H1 (cell line): ENCODE measurements around the gene ARAP3. TPM values are rescaled to one million over a fixed set of nuclear protein-coding genes. Genes with fewer than 3 reads are reported as not detected.

Source experiments
- CTCF ChIA-PET: fragments of 300-600 bp; sonication (Branson Sonifier 250); formaldehyde crosslinking; loops from one replicate; lab custom pipeline; 2021; ENCODE audit not compliant: partially characterized antibody; lab: Charles Lee
- POLR2A ChIA-PET: fragments of 300-600 bp; sonication (Branson Sonifier 250); formaldehyde crosslinking; loops from one replicate; lab custom pipeline; 2021; ENCODE audit warnings: inconsistent platforms; ENCODE audit not compliant: partially characterized antibody; lab: Charles Lee
- DNase-seq, 2 experiments: peaks; one replicate each; pipeline versions ENCODE4 v3.0.0 to v3.0.0-alpha.2; 2010 to 2022; ENCODE audit warnings: low spot score in 2 of 2, low read depth in 1 of 2, mixed read lengths in 1 of 2
- FAIRE-seq: peaks from 2 replicates; lab custom pipeline; 2011; peaks lifted over from hg19 to GRCh38; lab: Jason Lieb, UNC
- H2AFZ ChIP-seq: 2 replicates; pipeline ENCODE4 v1.8.1; 2012; ENCODE audit warnings: low read length, inconsistent platforms
- H2AK5ac ChIP-seq: 2 replicates; pipeline ENCODE4 v1.6.1; 2013; ENCODE audit warnings: low read depth, low read length
- H2BK120ac ChIP-seq: replicated peaks from 2 replicates; pipeline ENCODE3; 2013; ENCODE audit warnings: low read depth, low read length, inconsistent platforms
- H2BK12ac ChIP-seq: 2 replicates; pipeline ENCODE4 v1.6.1; 2013; ENCODE audit warnings: low read depth, low read length
- H2BK15ac ChIP-seq: 2 replicates; pipeline ENCODE4 v1.6.1; 2013; ENCODE audit warnings: low read length
- H2BK20ac ChIP-seq: 2 replicates; pipeline ENCODE4 v1.6.1; 2013; ENCODE audit warnings: low read length
- H2BK5ac ChIP-seq: 2 replicates; pipeline ENCODE4 v1.6.1; 2013; ENCODE audit warnings: low read depth, low read length
- H3K14ac ChIP-seq: 2 replicates; pipeline ENCODE4 v1.6.1; 2013; ENCODE audit warnings: inconsistent platforms; ENCODE audit not compliant: insufficient read length
- H3K18ac ChIP-seq: 2 replicates; pipeline ENCODE4 v1.6.1; 2013; ENCODE audit warnings: low read length; ENCODE audit errors: extremely low read depth
- H3K23ac ChIP-seq: 2 replicates; pipeline ENCODE4 v1.6.1; 2013; ENCODE audit warnings: inconsistent platforms; ENCODE audit not compliant: insufficient read length
- H3K23me2 ChIP-seq: 2 replicates; pipeline ENCODE4 v1.6.1; 2013; ENCODE audit warnings: low read depth, low read length
- H3K27ac ChIP-seq: 2 replicates; pipeline ENCODE4 v1.6.1; 2011; ENCODE audit warnings: low read depth, low read length, inconsistent platforms
- H3K27me3 ChIP-seq, 4 experiments: replicated peaks in 1 of 4; 1 replicate in 1 of 4; 2 replicates in 3 of 4; pipeline versions ENCODE4 v1.6.1 to v1.8.1; 2011 to 2013; ENCODE audit warnings: low read length in 3 of 4, mild to moderate bottlenecking in 3 of 4, inconsistent platforms in 2 of 4, mixed read lengths in 2 of 4, moderate library complexity in 1 of 4; ENCODE audit not compliant: control insufficient read depth in 3 of 4, insufficient read depth in 3 of 4; ENCODE audit errors: extremely low read depth in 1 of 4
- H3K36me3 ChIP-seq, 4 experiments: 2 replicates each; pipeline versions ENCODE4 v1.6.1 to v1.8.1; 2011 to 2013; ENCODE audit warnings: mild to moderate bottlenecking in 4 of 4, low read length in 3 of 4, moderate library complexity in 2 of 4, control low read depth in 1 of 4, inconsistent platforms in 1 of 4; ENCODE audit not compliant: insufficient read depth in 4 of 4, control insufficient read depth in 2 of 4
- H3K4ac ChIP-seq: replicated peaks from 2 replicates; pipeline ENCODE3; 2013; ENCODE audit warnings: low read length, low read depth, mixed read lengths, inconsistent platforms; ENCODE audit not compliant: insufficient read length
- H3K4me1 ChIP-seq, 4 experiments: replicated peaks in 1 of 4; 1 replicate in 1 of 4; 2 replicates in 3 of 4; pipeline versions ENCODE4 v1.6.1 to v1.8.1; 2011 to 2013; ENCODE audit warnings: low read length in 3 of 4, inconsistent platforms in 2 of 4, mixed read lengths in 1 of 4; ENCODE audit not compliant: insufficient read depth in 4 of 4, control insufficient read depth in 3 of 4
- H3K4me2 ChIP-seq, 2 experiments: 2 replicates each; pipeline versions ENCODE4 v1.6.1 to v1.8.1; 2011 to 2013; ENCODE audit warnings: low read depth in 2 of 2, low read length in 2 of 2, control low read depth in 1 of 2, inconsistent platforms in 1 of 2, mild to moderate bottlenecking in 1 of 2; ENCODE audit not compliant: insufficient read depth in 1 of 2
- H3K4me3 ChIP-seq, 4 experiments: fragments of 200-600, 300-600 bp in 1 of 4; sonication (generic), shearing (Covaris generic), sonication (Bioruptor Twin) in 1 of 4; 2 replicates each; pipeline versions ENCODE4 v1.5.1 to v1.8.1; 2011 to 2016; ENCODE audit warnings: low read length in 4 of 4, low read depth in 3 of 4, control low read depth in 2 of 4, inconsistent platforms in 2 of 4, mild to moderate bottlenecking in 2 of 4, mixed read lengths in 1 of 4, moderate library complexity in 1 of 4; ENCODE audit not compliant: insufficient read depth in 2 of 4; ENCODE audit errors: extremely low read depth in 1 of 4
- H3K56ac ChIP-seq: replicated peaks from 2 replicates; pipeline ENCODE3; 2013; ENCODE audit warnings: low read depth, mild to moderate bottlenecking, mixed read lengths, low read length, inconsistent platforms; ENCODE audit not compliant: insufficient read length
- H3K79me1 ChIP-seq: 2 replicates; pipeline ENCODE4 v1.6.1; 2013; ENCODE audit warnings: low read depth, low read length, control low read depth
- H3K79me2 ChIP-seq, 2 experiments: 2 replicates each; pipeline versions ENCODE4 v1.6.1 to v1.8.1; 2012 to 2013; ENCODE audit warnings: low read length in 2 of 2, mild to moderate bottlenecking in 2 of 2, inconsistent platforms in 1 of 2; ENCODE audit not compliant: insufficient read depth in 2 of 2, control insufficient read depth in 1 of 2
- H3K9ac ChIP-seq, 4 experiments: replicated peaks in 1 of 4; 1 replicate in 1 of 4; 2 replicates in 3 of 4; pipeline versions ENCODE4 v1.6.1 to v1.8.1; 2011 to 2013; ENCODE audit warnings: low read depth in 3 of 4, low read length in 3 of 4, control low read depth in 2 of 4, mild to moderate bottlenecking in 2 of 4, moderate library complexity in 2 of 4, inconsistent platforms in 1 of 4; ENCODE audit errors: extremely low read depth in 1 of 4
- H3K9me3 ChIP-seq, 2 experiments: 2 replicates each; pipeline versions ENCODE4 v1.6.1 to v1.8.1; 2012 to 2013; ENCODE audit warnings: mild to moderate bottlenecking in 2 of 2, moderate library complexity in 2 of 2, control low read depth in 1 of 2, inconsistent platforms in 1 of 2, low read depth in 1 of 2, low read length in 1 of 2, mixed read lengths in 1 of 2; ENCODE audit not compliant: insufficient read depth in 2 of 2
- H4K20me1 ChIP-seq, 2 experiments: replicated peaks in 1 of 2; 2 replicates each; pipeline versions ENCODE3 to v1.8.1; 2011 to 2013; ENCODE audit warnings: inconsistent platforms in 2 of 2, low read length in 2 of 2, mild to moderate bottlenecking in 1 of 2; ENCODE audit not compliant: insufficient read depth in 2 of 2, control insufficient read depth in 1 of 2
- H4K5ac ChIP-seq: 2 replicates; pipeline ENCODE4 v1.6.1; 2013; ENCODE audit warnings: low read length, low read depth, mixed read lengths, inconsistent platforms; ENCODE audit not compliant: insufficient read length
- H4K8ac ChIP-seq: 2 replicates; pipeline ENCODE4 v1.8.0; 2013; ENCODE audit warnings: mild to moderate bottlenecking, moderate library complexity, low read length, inconsistent platforms; ENCODE audit not compliant: insufficient read depth; ENCODE audit errors: extremely low read depth
- H4K91ac ChIP-seq: replicated peaks from 2 replicates; pipeline ENCODE3; 2013; ENCODE audit warnings: low read length, mixed read lengths, inconsistent platforms; ENCODE audit not compliant: insufficient read length
- BACH1 ChIP-seq: IDR thresholded peaks from 2 replicates; pipeline ENCODE4 v1.6.1; 2012; ENCODE audit warnings: low read length, improper control_type of control experiment
- JUN ChIP-seq: IDR thresholded peaks from 2 replicates; pipeline ENCODE4 v1.6.1; 2011; ENCODE audit warnings: low read depth, mild to moderate bottlenecking, improper control_type of control experiment, low read length
- PHF8 ChIP-seq: fragments of 200-600 bp; sonication (generic); conservative IDR thresholded peaks from 2 replicates; pipeline ENCODE4 v1.7.1; 2012; ENCODE audit warnings: low read depth, mild to moderate bottlenecking, inconsistent platforms, low read length, moderate library complexity
- TAF7 ChIP-seq: optimal IDR thresholded peaks from 2 replicates; pipeline ENCODE3; 2011; ENCODE audit warnings: low read depth, mild to moderate bottlenecking, inconsistent platforms, low read length, moderate library complexity, borderline replicate concordance
- polyA plus RNA-seq, 7 experiments: library from polyadenylated mRNA; depleted of rRNA in 3 of 7; stranded (reverse) in 5 of 7; unstranded in 2 of 7; fragments of >200 nt in 5 of 7; fragments of 200-250 nt in 2 of 7; gene quantifications; 1 replicate in 5 of 7; 2 replicates in 1 of 7; 4 replicates in 1 of 7; pipeline versions ENCODE4 v1.2.1 to v1.2.3, GENCODE V29; 2011 to 2013; ENCODE audit warnings: missing spikeins in 2 of 7, mixed read lengths in 2 of 7
- total RNA-seq: library from RNA; stranded (reverse); fragmentation: NEBNext Ultra II Directional; extraction: Animal tissue kit (Norgen Biotek cat#: 25700); gene quantifications from 2 replicates; pipeline ENCODE4 v1.2.1, GENCODE V29; 2021
- TF ChIP-seq, protein P1 (sequence below): IDR thresholded peaks from 2 replicates; pipeline ENCODE4 v1.6.1; 2011; ENCODE audit warnings: low read depth, mild to moderate bottlenecking, low read length; ENCODE audit not compliant: insufficient read depth

Gene ARAP3
- total and polyA plus RNA-seq, 2 of the 8 experiments (the other 6 are each of a cell fraction or from before 2014, with no cell fraction given) = 14.4 to 48.6 TPM

DNA sequence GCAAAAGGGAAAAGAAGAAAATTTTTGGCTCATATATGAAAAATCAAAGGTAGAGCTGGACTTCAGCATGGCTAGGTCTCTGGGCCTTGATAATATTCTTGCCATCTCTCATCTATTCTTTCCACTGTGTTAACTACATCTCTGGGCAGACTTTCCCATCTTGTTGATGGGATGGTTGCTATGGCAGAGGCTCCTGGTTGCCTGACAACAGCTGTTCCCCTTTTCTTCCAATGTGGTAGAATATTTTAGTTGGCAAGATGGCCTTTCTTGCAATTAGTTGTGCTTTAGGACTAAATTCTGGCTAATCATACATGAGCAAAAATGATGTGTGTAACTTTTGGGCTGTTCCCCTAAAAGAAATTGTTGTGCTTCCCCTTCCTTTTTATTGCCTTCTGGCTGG lies 40.2 kb upstream of the ARAP3 start:
- Histone ChIP-seq H2AK5ac (no peak overlapping the region), H3K27ac (no peak overlapping the region), H2BK12ac (no peak overlapping the region), H3K4ac (no peak overlapping the region), H3K79me1 (no peaks in the 10 kb centered on the region), H3K9ac (no peak overlapping the region), H4K8ac (no peak overlapping the region), H3K18ac (no peak overlapping the region), H3K36me3 (no peaks in the 10 kb centered on the region), H4K20me1 (no peaks in the 10 kb centered on the region), H3K4me1 (peaks cover 2 to 10% (median 5%) of the 10 kb centered on the region in 4 experiments; a peak in 6 of 7 replicates), H4K5ac (no peak overlapping the region), H2BK120ac (no peak overlapping the region), H3K79me2 (no peaks in the 10 kb centered on the region), H3K27me3 (no peaks in the 10 kb centered on the region), H3K23me2 (no peaks in the 10 kb centered on the region), H2BK5ac (no peak overlapping the region), H2AFZ (no peak overlapping the region), H3K4me3 (no peak overlapping the region), H3K4me2 (no peak overlapping the region), H4K91ac (no peak overlapping the region), H2BK20ac (no peak overlapping the region), H3K23ac (no peak overlapping the region), H3K9me3 (no peaks in the 10 kb centered on the region), H2BK15ac (no peak overlapping the region), H3K56ac (no peak overlapping the region), H3K14ac (no peak overlapping the region)
- ChIA-PET CTCF (interaction anchor here (0.6 to 5.7 kb wide), 11 partner anchors 9 to 92 kb away, joined by 3 to 30 read pairs (median 5); no protein-coding TSS in a partner anchor), POLR2A (no interaction called here)
- FAIRE-seq (no peak), DNase-seq (no peak)
- TF ChIP-seq PHF8 = no peak
- no peak for TF ChIP-seq TAF7
- no peak for TF ChIP-seq BACH1
- TF ChIP-seq, protein P1, sequence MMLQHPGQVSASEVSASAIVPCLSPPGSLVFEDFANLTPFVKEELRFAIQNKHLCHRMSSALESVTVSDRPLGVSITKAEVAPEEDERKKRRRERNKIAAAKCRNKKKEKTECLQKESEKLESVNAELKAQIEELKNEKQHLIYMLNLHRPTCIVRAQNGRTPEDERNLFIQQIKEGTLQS = no peak
- TF ChIP-seq JUN = no peak
